Bladder microvascular endothelial cell (primary cell): ENCODE results near the gene NONO. TPM values are rescaled to one million over a fixed set of nuclear protein-coding genes. Genes with fewer than 3 reads are reported as not detected.

Source experiments
- total RNA-seq: library from RNA; depleted of rRNA; stranded (reverse); fragments of >200 nt; gene quantifications from 2 replicates; pipeline ENCODE4 v1.2.3, GENCODE V29; 2014

The NONO gene, protein sequence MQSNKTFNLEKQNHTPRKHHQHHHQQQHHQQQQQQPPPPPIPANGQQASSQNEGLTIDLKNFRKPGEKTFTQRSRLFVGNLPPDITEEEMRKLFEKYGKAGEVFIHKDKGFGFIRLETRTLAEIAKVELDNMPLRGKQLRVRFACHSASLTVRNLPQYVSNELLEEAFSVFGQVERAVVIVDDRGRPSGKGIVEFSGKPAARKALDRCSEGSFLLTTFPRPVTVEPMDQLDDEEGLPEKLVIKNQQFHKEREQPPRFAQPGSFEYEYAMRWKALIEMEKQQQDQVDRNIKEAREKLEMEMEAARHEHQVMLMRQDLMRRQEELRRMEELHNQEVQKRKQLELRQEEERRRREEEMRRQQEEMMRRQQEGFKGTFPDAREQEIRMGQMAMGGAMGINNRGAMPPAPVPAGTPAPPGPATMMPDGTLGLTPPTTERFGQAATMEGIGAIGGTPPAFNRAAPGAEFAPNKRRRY
- total RNA-seq: 344 and 430 TPM in 2 replicates

DNA sequence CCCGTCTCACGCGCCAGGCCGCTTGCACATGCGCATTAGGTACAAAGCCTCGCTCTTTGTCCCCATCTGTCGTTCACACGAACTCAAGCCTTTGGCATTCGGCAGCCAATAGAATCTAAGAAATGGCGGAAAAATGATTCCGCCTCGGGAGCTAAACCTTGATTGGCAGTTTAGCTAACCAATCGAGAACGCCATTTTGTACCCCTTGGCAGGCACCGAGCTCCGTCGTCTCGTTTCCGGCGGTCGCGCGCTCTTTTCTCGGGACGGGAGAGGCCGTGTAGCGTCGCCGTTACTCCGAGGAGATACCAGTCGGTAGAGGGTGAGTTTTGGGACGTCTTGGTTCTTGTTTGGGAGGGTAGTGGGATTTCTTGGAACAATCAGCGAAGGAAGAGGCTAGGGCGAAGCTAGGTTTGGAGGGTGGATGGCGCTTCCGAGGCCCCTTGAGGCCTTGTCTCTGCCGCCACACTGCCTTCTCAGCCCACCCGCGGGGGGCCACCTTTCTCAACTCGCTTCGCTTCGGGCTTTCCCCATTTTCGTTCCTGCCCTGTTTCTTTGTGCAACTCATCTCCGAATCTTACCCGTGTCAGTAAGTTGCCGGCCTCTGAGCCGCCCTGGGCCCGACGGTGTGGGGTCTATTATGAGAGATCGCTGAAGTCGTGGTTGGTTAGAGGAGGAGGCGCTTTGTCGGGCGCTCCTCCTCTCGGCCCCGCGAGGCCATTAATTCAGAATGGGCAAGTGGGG is at the start of gene NONO:
TSS of gene NONO (plus strand) at position 233 of the 741 bp plus-strand sequence. CDS start 7,003 bp downstream, outside the sequence.

DNA sequence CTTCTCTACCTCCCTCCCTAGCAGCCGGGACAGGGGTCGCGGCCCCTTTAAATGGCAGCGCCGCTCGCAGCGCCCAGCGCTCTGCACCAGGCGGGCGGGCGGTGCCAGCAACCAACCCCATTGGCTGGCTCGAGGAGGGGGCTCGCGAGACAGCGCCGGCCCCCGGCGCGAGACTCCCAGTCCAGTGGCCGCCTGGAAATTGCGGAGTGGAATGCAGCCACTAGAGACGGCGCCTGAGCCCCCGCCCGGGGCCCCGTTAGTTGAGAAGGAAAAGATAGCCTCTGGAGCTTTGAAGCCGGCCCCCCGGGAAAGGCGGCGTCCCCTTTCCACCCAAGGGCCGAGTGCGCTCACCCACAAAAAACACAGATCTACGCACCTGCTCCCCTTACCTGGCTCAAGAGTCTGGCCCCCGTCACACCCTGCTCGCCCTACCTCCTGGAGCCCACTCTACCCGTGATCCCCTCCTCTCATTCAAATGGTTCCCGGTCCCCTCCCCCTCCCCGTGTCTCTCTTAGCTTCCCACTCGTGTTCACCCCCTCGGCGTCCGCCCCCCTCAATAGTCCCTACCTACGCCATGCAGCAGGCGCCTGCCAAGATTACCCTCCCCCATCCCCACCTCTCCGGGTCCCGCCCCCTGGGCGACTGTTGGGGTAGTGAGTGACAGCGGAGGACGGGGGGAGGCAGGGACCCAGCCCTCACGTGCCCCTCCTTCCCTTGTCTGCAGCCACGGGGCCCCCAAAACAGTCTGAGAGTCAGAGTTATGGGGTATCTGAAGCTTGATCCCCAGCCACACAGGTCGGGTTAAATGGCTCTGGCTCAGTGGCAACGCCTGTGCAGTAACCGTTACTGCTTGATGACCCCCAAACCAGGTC is 29.1 kb upstream of the NONO start, which contains the start of gene ZMYM3:
TSS of gene ZMYM3 (minus strand) at position 49 of the 872 bp plus-strand sequence. CDS start 885 bp downstream, outside the sequence.

DNA sequence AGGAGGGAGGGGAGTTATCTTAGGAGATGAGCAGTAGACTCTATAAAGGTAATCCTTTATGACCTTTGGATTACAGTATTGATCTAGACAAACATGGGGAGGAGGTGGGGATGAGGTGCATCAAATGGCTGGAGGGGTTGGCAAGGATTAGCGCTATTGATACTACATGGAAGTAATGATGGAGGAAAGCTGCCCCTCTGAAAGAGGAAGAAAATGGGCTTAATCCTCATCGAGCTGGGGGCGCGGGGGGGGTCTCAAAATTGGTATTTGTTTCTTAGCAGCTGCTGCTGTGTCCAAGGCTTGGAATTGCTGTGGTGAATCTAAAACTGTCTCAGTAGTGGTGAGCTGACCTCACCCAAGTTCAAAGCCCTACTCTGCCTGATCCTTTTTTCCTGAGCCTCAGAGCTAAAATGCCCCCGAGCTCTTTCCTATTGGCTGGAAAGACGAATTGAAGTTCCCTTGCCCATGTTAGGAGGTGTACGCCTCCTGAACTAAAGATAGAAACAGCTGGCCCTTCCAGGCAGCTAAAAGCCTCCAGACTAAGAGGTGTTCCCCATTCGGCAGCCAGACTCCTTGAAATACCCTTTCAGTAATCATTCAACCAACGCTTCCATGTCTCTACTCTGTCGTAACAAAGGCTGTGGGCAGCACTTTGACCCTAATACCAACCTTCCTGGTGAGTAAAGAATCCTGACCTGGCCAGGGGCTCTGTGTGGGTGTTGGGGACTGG is 17.9 kb downstream of the NONO start, which contains the start of gene ITGB1BP2:
TSS of gene ITGB1BP2 (plus strand) at position 556 of the 730 bp plus-strand sequence. CDS start at position 613, 57 bp downstream.

Other genes starting within 250 kb of the NONO start
- gene SNX12, start 215.3 kb upstream of the NONO start, total RNA-seq: 50.8 and 85.5 TPM in 2 replicates
- 6.8 and 7.2 TPM in 2 replicates for gene FOXO4, start 187.8 kb upstream of the NONO start, total RNA-seq
- gene CXorf65, start 176.9 kb upstream of the NONO start, total RNA-seq: not detected in 2 replicates
- 0.16 and 0.31 TPM in 2 replicates for gene IL2RG, start 172.1 kb upstream of the NONO start, total RNA-seq
- 42.4 and 100 TPM in 2 replicates for gene MED12, start 165.0 kb upstream of the NONO start, total RNA-seq
- under 0.01 and 0.19 TPM in 2 replicates for gene NLGN3, start 138.8 kb upstream of the NONO start, total RNA-seq
- not detected in 2 replicates for gene GJB1, start 60.4 kb upstream of the NONO start, total RNA-seq
- 8.1 and 14.9 TPM in 2 replicates for gene ZMYM3, start 29.5 kb upstream of the NONO start, total RNA-seq
- gene ITGB1BP2, start 18.1 kb downstream of the NONO start, total RNA-seq: 1.1 and 5.2 TPM in 2 replicates
- 41.3 and 64.4 TPM in 2 replicates for gene TAF1, start 82.7 kb downstream of the NONO start, total RNA-seq
- gene OGT, start 249.5 kb downstream of the NONO start, total RNA-seq: 54.4 and 139 TPM in 2 replicates